ENCODE measurements around the gene SLC39A2. TPM values are rescaled to one million over a fixed set of nuclear protein-coding genes. Genes with fewer than 3 reads are reported as not detected.
"Not testable (repeated sequence)": the region's sequence is repeated elsewhere in the genome, so short reads cannot be mapped to it uniquely, and the experiment has no call there.

The SLC39A2 gene
- total RNA-seq, 1 donor from 2014 or later = not detected

DNA sequence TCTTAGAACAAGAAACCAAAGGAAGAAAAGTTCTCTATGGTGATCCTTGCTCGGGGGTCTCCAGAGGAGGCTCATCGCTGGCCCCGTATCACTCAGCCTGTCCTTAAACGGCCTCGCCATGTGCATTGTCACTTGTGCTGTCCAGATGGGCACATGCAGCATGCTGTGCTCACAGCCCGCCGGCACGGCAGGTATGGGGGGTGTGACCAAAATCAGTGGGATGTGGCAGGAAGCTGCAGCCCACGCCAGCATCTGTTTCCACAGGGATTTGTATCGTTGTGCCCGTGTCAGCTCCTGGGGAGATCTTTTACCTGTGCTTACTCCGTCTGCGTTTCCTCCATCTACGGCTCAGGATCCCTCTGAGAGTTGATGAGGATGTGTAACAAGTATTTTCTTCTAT lies 2.6 kb upstream of the SLC39A2 start:
- DNase-seq (ENCODE audit: low read depth) = no peak

DNA sequence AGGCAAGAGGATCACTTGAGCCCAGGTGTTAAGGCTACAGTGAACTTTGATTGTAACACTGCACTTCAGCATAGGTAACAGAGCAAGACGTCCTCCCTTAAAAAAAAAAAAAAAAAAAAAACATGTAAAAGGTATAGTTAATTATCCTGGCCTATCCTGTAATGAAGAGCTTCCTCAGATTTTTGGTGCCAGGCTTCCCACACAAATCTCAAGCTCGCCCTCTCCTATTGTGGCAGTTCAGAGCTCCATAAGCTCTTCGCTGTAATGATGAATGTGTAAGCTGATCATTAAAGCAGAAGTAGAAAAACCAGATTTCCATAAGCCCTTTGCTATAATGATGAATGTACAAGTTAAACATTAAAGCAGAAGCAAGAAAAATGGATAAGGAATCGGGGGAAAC lies 2.0 kb upstream of the SLC39A2 start:
- no peak for DNase-seq (ENCODE audit: low read depth)

DNA sequence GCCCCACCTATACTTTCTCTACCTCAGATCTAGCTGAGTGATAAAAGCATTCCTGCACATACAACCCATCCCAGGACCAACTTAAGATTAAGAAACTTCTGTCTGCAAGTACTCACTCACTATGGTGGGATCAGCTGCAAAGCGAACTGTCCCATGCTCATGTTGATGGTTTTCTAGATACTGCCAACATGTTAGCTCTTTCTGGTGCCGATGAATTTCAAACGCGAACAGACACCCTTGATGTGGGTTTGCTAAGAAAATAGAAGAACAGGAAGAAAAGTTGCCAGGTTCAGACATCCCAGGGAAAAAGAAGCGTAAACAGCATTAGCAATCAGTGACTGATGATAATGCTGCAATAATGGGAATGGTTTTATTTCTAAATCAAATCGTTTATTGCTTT lies 1.5 kb upstream of the SLC39A2 start:
- DNase-seq (ENCODE audit: low read depth) = no peak

DNA sequence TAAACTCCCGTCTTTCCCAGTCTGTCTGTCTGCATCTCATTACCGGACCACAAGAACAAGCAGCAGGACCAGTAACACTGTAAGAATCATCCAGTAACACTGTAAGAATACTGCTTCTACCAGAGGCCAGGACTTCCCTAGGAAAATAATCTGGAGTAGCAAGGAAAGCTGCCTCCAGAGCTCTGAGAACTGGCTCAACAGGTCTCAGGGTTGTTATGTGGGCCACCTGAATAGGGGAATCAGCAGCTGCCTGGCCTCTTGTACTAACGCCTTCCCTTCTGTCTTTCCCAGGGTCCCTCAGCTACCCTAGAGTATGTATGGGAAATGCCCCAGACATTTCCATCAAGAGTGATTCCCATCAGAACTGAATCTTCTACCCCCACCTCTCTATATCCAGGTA lies 954 bp upstream of the SLC39A2 start:
- DNase-seq (ENCODE audit: low read depth) = no peak

DNA sequence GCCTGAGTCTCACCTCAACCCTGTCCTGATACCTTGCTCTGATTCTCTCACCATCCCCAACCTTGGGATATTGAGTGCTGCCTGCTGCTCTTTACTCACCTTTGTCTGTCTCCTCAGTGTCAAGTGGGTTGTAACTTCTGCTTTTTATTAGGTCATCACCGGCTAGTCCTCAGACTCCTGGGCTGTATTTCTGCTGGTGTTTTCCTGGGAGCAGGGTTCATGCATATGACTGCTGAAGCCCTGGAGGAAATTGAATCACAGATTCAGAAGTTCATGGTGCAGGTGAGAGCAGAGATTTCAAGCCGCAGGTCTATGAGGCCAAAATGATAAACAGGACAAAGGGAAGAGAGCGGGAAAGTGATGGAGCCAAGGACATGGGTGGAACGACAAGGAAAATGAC lies 498 bp downstream of the SLC39A2 start:
- DNase-seq (ENCODE audit: low read depth) = no peak

DNA sequence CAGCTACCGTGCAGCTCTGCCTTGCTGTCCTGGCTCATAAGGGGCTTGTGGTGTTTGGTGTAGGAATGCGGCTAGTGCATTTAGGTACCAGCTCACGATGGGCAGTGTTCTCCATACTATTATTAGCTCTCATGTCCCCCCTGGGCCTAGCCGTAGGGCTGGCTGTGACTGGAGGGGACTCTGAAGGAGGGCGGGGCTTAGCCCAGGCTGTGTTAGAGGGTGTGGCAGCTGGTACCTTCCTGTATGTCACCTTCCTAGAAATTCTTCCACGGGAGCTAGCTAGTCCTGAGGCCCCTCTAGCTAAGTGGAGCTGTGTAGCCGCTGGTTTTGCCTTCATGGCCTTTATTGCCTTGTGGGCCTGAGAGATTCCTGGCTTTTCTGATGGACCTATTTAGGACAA lies 2.1 kb downstream of the SLC39A2 start:
- DNase-seq (ENCODE audit: low read depth) = no peak

DNA sequence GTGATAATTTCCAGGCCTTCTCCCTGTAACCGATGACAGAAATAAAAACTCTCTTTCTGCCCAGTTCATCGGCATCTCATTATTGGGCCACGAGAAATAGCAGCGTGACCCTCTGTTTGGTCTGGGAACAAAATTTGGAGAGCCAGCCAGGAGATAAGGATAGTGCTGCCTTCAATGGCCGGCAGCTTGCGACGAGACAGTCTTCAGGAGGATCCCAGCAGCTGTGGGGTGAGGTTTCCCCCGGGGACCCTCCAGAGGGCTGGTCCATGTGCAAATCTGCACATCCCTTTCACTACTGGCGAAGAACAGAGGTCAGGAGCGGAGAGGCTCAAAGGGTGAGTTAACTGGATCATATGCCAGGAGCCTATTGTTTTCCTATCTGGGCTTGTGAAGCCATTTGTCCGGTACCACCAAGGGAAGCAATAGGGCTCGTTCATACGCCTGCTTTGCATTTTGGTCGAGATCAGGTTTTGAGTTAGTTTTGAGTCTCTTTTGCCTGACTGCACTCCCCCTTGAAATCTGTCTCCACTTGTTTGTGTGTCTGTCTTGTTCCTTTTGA lies 4.8 kb downstream of the SLC39A2 start:
- no peak for DNase-seq (ENCODE audit: low read depth)

DNA sequence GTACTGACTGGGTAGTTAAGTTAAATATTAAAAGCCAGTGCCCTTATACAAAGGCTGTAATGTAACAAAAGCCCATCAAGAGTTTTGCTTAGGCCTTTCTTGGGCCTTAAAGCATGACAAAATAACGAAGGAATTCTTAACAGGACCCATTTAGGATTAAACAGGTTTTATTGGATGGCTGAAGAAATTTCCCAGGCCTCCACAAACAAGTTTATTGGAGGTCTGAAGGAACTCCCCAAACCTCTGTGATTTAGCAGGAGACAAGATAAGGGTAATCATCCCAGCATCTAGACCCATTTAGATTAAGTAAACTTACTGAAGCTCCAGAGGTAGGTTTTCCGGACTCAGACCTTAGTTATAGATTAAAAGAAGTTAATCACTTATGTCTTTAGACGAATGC lies 10.6 kb downstream of the SLC39A2 start:
- not testable (repeated sequence) for DNase-seq (ENCODE audit: low read depth)

DNA sequence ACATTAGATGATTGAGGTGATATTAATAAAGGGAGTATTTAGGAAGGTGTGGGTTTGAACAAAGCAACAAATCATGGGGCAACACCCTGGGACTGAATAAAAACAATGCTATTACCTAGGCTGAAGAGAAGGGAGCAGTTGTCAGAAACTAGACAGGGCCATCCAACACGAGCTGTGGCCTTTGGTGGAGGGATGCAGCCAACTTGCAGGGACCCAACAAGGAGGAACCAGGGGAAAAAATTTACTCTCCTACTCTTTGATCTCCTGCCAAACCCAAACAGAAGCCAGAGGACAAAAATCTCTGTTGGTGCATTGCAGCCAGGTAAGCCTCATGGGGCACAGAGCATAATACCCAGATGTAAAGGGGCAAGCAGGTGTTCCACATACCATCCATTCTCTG lies 12.0 kb downstream of the SLC39A2 start:
- DNase-seq (ENCODE audit: low read depth) = no peak

DNA sequence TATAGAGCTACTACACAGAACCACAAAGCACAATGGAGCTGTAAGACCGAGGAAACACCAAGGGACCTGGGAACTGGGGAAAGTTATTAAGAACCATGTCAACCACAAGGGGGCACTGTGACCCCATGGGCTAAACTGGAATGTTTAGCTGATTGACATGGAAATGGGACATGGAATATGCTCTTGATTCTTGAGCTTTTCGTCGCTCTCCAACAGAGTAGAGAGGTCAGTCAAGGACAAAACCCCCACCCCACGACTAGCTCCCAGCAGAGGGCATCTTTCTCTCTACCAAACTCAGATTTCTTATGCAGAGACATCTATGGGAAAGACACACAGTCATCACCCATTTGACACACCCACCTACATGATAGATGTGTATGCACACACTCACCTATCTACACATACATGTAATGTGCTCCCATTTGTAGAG lies 15.7 kb downstream of the SLC39A2 start:
- DNase-seq (ENCODE audit: low read depth) = peak; percentile 79

DNA sequence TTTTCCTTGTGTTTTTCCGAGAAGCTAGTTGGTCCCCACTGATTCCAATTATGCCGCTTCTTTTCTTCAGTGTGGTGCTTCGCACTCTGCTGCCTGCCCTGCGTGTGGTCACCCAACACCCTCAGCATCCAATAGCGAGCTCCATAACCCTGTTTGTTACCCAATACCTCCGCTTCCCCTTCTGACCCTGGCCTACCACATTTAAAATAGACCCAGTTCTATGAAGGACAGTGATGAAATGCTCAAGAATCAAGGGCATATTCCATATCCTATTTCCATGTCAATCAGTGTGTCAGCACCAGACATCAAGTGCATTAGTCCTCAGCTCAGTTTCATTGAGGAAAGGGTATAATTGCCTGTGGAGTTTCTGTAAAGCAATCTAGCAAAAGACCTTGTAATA lies 16.2 kb downstream of the SLC39A2 start:
- DNase-seq (ENCODE audit: low read depth) = no peak

DNA sequence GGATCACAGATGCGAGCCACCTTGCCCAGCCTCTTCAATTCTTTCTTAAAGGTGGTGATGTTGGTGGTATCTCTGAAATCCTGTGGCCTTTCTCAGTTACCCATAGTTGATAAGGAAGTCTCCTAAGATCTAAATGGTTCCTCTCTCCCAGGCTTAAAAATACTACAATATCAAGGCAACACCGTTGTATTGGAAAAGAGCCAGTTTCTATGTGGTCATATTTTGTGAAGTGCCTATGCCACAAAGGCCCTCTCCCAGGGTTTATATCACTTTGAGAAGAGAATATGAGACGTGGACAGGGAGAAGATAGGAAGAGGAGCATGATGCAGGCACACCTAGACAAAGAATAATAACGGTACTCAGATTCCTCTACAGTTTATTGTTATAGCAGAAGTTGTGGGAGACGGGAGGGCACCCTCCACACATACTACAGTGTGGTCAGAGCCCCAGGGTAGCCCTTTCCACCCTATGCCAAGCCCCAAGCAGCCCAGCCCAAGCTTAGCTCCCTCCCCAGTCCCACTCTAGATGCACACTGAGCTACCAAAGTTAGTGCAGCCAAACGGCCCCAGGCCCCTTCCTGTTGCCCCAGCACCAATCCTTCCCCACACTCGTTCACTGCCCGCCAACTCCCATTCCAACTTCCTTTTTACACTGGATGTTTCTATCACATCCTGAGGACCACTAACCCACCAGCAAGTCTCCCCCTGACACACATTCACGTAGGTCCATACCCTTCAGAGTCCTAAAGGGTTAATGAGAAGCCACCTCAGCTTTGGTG lies 17.5 kb downstream of the SLC39A2 start:
- DNase-seq (ENCODE audit: low read depth) = no peak

DNA sequence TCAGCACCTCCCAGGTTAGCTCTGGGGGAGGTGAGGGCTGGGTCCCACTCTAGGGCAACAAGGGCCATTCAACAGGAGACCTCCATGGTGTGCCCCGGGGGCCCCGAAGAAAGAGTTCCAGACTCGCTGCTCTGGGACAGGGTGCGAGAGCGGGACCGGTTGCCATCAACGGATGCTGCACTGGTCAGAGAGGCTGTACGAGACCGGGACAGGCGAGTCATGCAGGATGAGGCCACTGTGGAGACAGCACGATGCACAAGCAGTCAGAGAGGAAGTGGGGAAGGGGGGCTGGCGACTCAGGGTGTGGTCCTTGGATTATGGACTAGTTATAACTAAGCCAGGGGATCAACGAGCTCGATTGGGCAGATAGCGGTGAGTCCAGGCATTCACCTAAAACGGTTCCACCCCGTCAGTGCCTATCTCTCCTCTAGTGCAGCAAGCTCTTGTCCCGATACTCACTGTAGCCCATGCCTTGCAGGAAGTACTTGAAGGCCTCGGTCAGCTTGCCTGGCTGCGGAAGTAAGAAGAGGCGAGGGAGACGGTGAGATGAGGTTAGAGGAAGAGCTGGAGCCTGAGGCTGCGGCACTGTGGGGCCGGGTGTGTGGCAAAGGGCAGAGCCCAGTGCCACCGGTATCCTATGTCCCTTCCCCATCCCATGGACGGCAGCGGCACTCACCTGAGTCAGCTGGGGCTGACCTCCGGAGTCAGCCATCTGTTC lies 18.6 kb downstream of the SLC39A2 start:
- no peak for DNase-seq (ENCODE audit: low read depth)

DNA sequence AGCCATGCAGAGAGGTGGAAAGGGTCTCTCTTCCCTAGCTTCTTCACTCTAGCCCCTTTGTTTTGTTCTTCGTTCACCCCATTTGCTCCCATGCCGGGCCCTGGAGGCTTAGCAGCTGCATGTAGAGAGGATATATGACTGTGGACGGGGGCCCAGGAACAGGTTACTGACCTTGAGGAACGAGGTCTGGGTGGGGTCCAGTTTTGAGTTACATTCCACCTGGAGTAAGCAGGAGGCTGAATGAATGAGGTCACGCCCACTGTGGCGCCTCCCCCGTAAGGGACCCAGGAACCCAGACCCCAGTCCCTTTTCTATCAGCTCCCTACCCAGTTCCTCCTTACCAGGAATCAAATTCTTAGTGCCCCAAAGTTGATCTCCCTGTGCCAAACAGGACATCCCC lies 19.2 kb downstream of the SLC39A2 start:
- no peak for DNase-seq (ENCODE audit: low read depth)

DNA sequence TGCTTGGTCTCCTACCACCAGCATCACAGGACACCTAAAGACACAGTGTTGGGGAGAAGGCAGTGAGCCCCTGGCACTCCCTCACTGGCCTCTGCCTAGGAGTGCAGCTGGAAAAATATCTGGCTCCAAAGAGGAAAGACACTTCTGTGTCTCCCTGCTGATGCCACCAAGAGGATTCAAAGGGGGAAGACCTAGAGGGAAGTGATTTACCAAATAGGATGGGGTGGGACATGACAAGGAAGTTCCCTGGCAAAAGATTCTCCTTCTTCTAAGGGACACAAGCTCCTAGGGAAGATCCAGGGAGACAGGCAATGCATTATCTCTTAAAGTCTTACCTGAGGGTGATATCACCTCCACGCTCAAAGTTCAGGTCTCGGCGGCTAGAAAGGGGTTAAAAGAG lies 19.7 kb downstream of the SLC39A2 start:
- no peak for DNase-seq (ENCODE audit: low read depth)

DNA sequence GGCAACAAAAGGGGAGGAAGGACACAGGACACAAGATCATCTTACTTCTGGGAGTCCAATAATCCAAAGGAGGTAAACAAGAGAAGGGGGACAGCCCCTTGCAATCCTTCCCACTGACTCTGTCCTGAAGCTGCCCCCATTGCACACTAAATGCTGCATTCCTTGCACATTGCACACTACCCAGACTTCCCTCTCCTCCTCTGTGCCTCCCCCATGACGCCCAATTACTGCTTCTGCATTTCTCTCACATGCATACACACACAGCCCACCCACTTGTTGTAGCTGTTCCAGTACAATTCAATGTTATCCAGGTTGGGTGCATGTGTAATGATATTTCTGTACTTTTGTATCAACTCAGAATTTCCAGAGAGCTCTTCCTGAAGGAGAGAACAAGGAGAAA lies 20.3 kb downstream of the SLC39A2 start:
- DNase-seq (ENCODE audit: low read depth) = no peak

DNA sequence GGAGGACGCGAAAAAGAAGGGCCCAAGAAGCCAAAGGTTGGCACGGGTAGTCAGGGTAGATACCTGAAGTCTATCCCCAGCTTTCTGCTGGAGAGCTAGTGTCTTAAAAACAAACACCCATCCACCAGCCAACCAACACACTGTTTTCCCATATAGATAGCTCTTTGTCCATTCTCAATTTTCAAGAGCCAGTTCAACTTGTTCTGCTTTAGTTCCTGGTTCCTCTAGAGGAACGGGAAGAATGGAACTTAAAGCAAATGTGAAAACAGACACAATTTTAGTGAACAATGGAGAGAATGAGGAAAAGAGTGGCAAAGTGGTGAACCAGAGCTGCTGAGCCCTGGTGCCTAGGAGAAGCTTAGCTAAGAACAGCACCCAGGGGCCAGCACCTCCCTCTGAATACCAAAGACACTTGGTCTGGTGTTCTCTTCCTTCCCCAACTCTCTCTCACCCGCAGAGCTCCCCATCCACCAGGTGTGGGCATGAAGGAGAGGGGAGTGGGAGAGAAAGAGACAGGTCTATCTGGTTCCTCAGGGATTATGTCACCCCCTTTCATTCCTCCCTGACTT lies 22.0 kb downstream of the SLC39A2 start:
- peak; percentile 13 for DNase-seq (ENCODE audit: low read depth)

DNA sequence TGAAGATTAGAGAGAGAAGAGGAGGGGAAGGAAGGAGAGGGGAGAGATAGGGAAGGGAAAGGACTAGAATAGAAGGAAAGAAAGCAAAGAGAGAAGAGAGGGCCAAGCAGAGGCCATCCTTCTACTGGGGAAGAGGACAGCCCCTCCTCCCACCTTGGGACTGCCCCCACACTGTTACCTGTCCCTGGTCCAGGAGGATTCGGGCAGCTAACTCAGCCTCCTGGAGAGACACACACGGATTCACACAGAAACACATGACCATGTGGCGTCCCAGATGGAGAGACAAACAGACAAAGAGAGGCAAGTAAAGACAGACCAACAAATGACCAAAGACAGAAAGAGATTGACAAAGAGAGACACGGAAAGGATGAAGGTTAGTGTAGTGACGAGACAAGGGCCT lies 23.6 kb downstream of the SLC39A2 start:
- DNase-seq (ENCODE audit: low read depth) = no peak

DNA sequence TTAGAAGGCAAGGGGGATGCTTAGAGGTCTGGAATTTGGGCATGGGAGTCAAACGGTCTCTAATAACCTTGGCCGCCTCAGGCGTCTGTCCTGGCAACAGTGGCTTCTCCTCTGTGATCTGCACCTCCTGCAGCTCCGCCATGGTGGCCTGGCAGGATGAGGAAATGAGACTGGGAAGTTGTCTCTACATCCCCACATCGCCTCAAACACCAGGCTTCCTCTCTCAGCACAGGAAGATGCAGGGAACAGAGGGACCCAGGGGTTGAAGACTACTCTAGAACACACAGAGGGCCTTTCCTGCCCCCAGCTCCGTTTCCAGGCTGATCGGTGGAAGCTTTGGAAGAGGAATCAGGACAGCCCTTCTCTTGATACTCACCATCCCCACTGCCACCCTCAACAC lies 24.1 kb downstream of the SLC39A2 start:
- DNase-seq (ENCODE audit: low read depth) = no peak

DNA sequence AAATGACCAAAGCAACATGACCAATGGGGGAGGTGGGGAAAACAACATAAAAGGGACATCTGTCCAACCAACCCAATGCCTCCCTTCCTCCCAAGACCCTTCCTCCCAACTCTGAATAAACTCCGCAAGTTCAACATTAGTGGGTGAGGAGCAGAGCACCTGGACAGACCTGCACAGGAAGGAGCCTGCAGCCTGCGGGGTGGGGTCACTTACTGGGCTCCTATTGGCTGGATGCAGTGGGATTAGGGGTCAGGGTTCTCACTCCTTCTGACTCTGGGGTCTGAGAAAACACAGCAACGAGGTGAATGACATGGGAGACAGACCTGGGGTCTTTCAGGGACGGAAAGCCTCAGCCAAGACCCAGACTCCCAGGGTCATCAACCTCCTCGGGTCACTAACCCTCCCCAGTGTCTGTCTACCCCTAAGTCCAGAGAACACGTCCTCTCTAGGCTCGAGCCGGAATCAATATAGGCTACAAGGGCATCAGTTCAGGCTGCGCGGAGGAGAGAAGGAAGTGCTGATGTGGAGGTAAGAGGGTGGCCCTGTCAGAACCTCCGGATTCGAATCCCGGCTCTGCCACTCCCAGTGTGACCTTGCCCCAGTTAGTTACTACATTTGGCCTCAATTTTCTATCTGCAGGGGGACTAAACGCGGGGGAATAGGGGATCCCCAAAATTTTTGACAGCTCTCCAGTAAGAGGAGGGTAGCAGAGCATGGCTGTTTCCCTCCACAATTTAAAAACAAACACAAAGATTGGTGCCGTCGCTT lies 24.9 kb downstream of the SLC39A2 start:
- no peak for DNase-seq (ENCODE audit: low read depth)

DNA sequence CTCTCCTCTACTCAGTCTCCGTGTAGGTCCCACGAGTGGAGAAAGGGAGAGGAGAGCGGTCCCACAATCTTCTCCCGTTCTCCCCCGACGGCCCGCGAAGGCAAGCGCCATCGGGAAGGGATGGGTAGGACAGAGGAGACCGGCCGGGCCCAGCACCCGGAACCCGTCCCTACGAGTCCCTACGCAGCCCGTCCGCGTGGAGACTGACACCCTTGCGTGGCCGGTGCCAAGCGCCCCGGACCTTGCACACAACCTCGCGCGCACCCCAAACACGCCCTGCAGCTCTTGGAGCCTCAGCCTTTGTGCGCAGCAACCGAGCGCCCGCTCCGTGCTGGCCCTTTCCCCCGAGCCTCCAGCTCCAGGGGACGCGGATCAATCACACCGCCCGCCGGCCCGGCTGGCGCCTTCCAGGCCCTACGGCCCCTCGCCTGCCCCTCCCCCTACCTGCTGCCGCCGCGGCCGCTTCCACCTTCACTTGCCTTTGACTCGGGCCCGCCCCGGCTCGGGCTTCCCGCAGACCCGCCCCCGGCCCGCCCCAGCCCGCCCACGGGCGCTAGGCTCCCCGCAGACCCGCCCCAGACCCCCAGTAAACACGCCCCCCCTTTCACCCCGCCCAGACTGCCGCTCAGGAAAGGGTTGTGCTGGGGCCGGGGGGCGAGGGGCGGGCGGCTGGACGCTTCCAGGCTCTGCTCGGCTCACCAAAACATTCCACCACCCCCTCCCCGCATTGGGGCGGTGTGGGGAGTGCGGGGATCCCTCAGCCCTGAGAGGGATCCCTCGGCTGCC lies 25.7 kb downstream of the SLC39A2 start, which contains the start of gene NDRG2:
TSS of gene NDRG2 (minus strand) at position 477 of the 786 bp plus-strand sequence. CDS start 1,746 bp downstream, outside the sequence.
- DNase-seq (ENCODE audit: low read depth) = no peak
